A673 (cell line): ENCODE results near the gene PLA2G4A. TPM values are rescaled to one million over a fixed set of nuclear protein-coding genes. Genes with fewer than 3 reads are reported as not detected.

ENCODE experiments used
- BruUV-seq: library from RNA; stranded (reverse); fragments of 400-500 nt; replicated peaks from 2 replicates; lab custom pipeline; 2021; lab: Mats Ljungman, UMichigan
- CTCF ChIA-PET: fragments of 300-600 bp; sonication (Branson Sonifier 250); formaldehyde crosslinking; loops from one replicate; lab custom pipeline; 2022; ENCODE audit warnings: antibody characterized with exemption; lab: Charles Lee
- POLR2A ChIA-PET: fragments of 300-600 bp; sonication (Branson Sonifier 250); formaldehyde crosslinking; loops from one replicate; lab custom pipeline; 2022; ENCODE audit warnings: antibody characterized with exemption; ENCODE audit not compliant: low non-redundant PET; lab: Charles Lee
- DNase-seq: peaks from one replicate; pipeline ENCODE4 v3.0.0-alpha.2; 2015; ENCODE audit warnings: low spot score
- H3K27ac ChIP-seq: fragments of 200-600 bp; sonication (generic); 2 replicates; pipeline ENCODE4 v1.5.1; 2016; ENCODE audit warnings: mixed run types, low read depth, mild to moderate bottlenecking, mixed read lengths, antibody characterized with exemption, low read length; ENCODE audit not compliant: poor library complexity, severe bottlenecking
- H3K27me3 ChIP-seq: fragments of 200-600 bp; sonication (generic); replicated peaks from 2 replicates; pipeline ENCODE4 v1.6.1; 2017; ENCODE audit warnings: mixed run types, low read depth, mild to moderate bottlenecking, mixed read lengths, antibody characterized with exemption, low read length; ENCODE audit not compliant: insufficient read depth, poor library complexity
- H3K36me3 ChIP-seq: fragments of 200-600 bp; sonication (generic); 2 replicates; pipeline ENCODE4 v1.6.1; 2016; ENCODE audit warnings: mixed run types, mild to moderate bottlenecking, mixed read lengths, antibody characterized with exemption, low read length; ENCODE audit not compliant: insufficient read depth, poor library complexity, severe bottlenecking
- H3K4me1 ChIP-seq: fragments of 200-600 bp; sonication (generic); 2 replicates; pipeline ENCODE4 v1.6.1; 2017; ENCODE audit warnings: mixed run types, mild to moderate bottlenecking, mixed read lengths, antibody characterized with exemption, low read length; ENCODE audit not compliant: insufficient read depth, poor library complexity, severe bottlenecking
- H3K4me3 ChIP-seq: fragments of 200-600 bp; sonication (generic); 2 replicates; pipeline ENCODE4 v1.5.1; 2016; ENCODE audit warnings: low read depth, mixed run types, mild to moderate bottlenecking, mixed read lengths, low read length; ENCODE audit not compliant: poor library complexity, severe bottlenecking
- H3K9me3 ChIP-seq: fragments of 200-600 bp; sonication (generic); 2 replicates; pipeline ENCODE4 v1.6.1; 2016; ENCODE audit warnings: mixed run types, low read depth, mild to moderate bottlenecking, mixed read lengths, antibody characterized with exemption, low read length; ENCODE audit not compliant: poor library complexity, severe bottlenecking
- EZH2 ChIP-seq: fragments of 200-600 bp; sonication (generic); IDR thresholded peaks from 2 replicates; pipeline ENCODE4 v1.6.1; 2017; ENCODE audit warnings: borderline replicate concordance, low read depth, mild to moderate bottlenecking, mixed read lengths, antibody characterized with exemption, low read length; ENCODE audit not compliant: poor library complexity, severe bottlenecking
- intact Hi-C: fragments of 100-400 bp; cut with micrococcal nuclease; formaldehyde crosslinking; loops from one replicate; pipeline ENCODE4 v1.10.0; 2022; ENCODE audit not compliant: unreplicated experiment
- total RNA-seq: library from RNA; stranded (reverse); gene quantifications from 2 replicates; pipeline ENCODE4 v1.2.3, GENCODE V29; 2021
- TF ChIP-seq, protein P1 (sequence below): fragments of 300-800, 200-600 bp; sonication (generic); conservative IDR thresholded peaks from 2 replicates; pipeline ENCODE4 v1.5.1; 2017; ENCODE audit warnings: low read depth, mild to moderate bottlenecking, antibody characterized with exemption, low read length, moderate library complexity, mixed read lengths

PLA2G4A gene
- total RNA-seq, 1 experiment from 2014 or later = 34.4 TPM

DNA sequence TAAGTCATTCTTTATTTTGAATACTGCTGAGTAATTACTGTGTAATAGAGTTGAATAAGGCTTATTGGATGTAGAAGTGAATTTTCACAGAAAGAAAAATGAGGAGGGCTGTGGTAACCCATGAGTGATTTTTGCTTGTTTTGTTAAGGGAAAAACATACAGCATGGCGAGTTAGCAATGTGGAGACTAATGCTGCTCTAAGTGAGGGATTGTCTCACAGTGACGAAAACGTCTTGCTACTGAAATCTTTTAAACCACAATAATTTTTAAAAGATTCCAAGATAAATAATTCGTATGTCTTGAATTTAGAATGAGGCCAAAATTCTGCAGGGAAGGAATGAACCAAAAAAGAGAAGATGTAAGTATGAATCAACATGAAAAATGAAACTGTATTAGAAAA is 16.2 kb upstream of the PLA2G4A start:
- intact Hi-C loops = no loop called here
- BruUV-seq = no TSS peak
- ChIA-PET CTCF (no interaction called here), POLR2A (interaction anchor here (0.7 kb wide), 1 partner anchor 431 kb away, joined by 5 read pairs; no protein-coding TSS in a partner anchor)
- no peak for DNase-seq
- Histone ChIP-seq H3K4me1 (no peaks in the 10 kb centered on the region), H3K9me3 (no peaks in the 10 kb centered on the region), H3K36me3 (no peaks in the 10 kb centered on the region), H3K4me3 (no peak overlapping the region), H3K27ac (no peak overlapping the region), H3K27me3 (no peaks in the 10 kb centered on the region)
- TF ChIP-seq EZH2 = no peak
- TF ChIP-seq, protein P1, sequence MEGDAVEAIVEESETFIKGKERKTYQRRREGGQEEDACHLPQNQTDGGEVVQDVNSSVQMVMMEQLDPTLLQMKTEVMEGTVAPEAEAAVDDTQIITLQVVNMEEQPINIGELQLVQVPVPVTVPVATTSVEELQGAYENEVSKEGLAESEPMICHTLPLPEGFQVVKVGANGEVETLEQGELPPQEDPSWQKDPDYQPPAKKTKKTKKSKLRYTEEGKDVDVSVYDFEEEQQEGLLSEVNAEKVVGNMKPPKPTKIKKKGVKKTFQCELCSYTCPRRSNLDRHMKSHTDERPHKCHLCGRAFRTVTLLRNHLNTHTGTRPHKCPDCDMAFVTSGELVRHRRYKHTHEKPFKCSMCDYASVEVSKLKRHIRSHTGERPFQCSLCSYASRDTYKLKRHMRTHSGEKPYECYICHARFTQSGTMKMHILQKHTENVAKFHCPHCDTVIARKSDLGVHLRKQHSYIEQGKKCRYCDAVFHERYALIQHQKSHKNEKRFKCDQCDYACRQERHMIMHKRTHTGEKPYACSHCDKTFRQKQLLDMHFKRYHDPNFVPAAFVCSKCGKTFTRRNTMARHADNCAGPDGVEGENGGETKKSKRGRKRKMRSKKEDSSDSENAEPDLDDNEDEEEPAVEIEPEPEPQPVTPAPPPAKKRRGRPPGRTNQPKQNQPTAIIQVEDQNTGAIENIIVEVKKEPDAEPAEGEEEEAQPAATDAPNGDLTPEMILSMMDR = no peak

DNA sequence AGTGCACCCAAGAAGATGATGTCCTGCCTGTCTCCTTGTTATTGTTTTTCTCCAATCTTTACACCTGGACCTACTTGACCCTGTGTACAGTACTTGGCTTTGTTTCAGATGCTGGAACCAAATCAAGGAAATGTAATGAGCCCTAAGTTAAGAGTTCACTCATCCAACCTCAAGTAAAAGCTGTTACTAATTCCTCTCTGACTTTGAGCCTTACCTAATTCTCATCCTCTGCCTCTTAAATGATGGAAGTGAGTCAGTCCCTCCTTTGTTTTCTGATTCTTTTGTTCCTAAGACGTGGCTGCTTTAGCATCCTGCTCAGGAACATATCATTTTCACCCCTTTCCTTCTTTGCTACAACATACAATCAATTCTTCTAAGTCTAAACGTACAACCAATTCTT is 15.3 kb upstream of the PLA2G4A start:
- no peaks in the 10 kb centered on the region for H3K36me3 ChIP-seq
- intact Hi-C loops = no loop called here
- TF ChIP-seq, protein P1 = no peak
- no peak for TF ChIP-seq EZH2
- no peaks in the 10 kb centered on the region for H3K4me1 ChIP-seq
- no peaks in the 10 kb centered on the region for H3K9me3 ChIP-seq
- POLR2A ChIA-PET = no interaction called here
- no peak for DNase-seq
- H3K4me3 ChIP-seq = no peak overlapping the region
- BruUV-seq = no TSS peak
- CTCF ChIA-PET = no interaction called here
- H3K27me3 ChIP-seq = no peaks in the 10 kb centered on the region
- no peak overlapping the region for H3K27ac ChIP-seq

DNA sequence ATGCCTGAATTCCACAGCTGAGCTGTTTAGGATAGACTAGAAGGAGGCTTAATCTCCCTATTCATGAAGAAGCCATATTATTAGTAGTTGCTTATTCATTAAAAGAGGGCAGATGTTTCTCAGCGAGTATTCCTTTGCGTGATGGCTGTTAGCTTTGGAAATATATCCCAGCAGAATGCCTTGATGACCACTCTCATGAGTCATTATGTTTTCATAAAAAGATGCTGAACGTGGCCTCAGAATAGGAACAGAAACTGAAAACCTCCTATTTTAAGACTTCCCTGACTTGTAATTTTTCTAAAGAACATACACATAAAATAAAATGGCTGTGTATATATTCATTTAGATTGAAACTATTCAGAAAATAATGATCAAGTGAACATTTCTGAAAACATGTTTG is 9.6 kb upstream of the PLA2G4A start:
- Histone ChIP-seq H3K27me3 (no peaks in the 10 kb centered on the region), H3K9me3 (no peaks in the 10 kb centered on the region), H3K27ac (no peak overlapping the region), H3K36me3 (no peaks in the 10 kb centered on the region), H3K4me3 (no peak overlapping the region), H3K4me1 (no peaks in the 10 kb centered on the region)
- CTCF ChIA-PET = no interaction called here
- POLR2A ChIA-PET = no interaction called here
- intact Hi-C loops = no loop called here
- no peak for DNase-seq
- TF ChIP-seq EZH2 = no peak
- TF ChIP-seq, protein P1 = no peak
- no TSS peak for BruUV-seq
